Psoas muscle (tissue), 8 donors: ENCODE data around the gene KMT2B. TPM values are rescaled to one million over a fixed set of nuclear protein-coding genes. Genes with fewer than 3 reads are reported as not detected.

Experiments used
- ATAC-seq, 4 donors: fragments of 200-7000 bp; cut with Tn5 transposase; one replicate each; pipeline ENCODE4 v1.9.1; 2020; ENCODE audit warnings: moderate library complexity in 3 of 4, mild to moderate bottlenecking in 2 of 4
- DNase-seq, 2 donors: peaks; one replicate each; pipeline ENCODE4 v3.0.0-alpha.2; 2020
- H3K27ac ChIP-seq: fragments of 200-600 bp; one replicate; pipeline ENCODE4 v1.8.0; 2022
- H3K27me3 ChIP-seq, 3 donors: fragments of 200-600 bp in 1 of 3; one replicate each; pipeline versions ENCODE4 v1.6.1 to v1.8.0; 2013 to 2022; ENCODE audit warnings: low read length in 2 of 3, mild to moderate bottlenecking in 2 of 3, moderate library complexity in 1 of 3; ENCODE audit not compliant: insufficient read depth in 3 of 3
- H3K36me3 ChIP-seq, 2 donors: fragments of 200-600 bp in 1 of 2; one replicate each; pipeline versions ENCODE4 v1.6.1 to v1.8.0; 2013 to 2022; ENCODE audit warnings: low read depth in 1 of 2, mild to moderate bottlenecking in 1 of 2, moderate library complexity in 1 of 2; ENCODE audit not compliant: insufficient read depth in 1 of 2
- H3K4me1 ChIP-seq: fragments of 200-600 bp; one replicate; pipeline ENCODE4 v1.8.0; 2022
- H3K4me3 ChIP-seq: fragments of 200-600 bp; one replicate; pipeline ENCODE4 v1.8.0; 2022; ENCODE audit warnings: mild to moderate bottlenecking
- H3K9me3 ChIP-seq: fragments of 200-600 bp; one replicate; pipeline ENCODE4 v1.8.0; 2022
- WGBS, 3 donors: extraction: QIAGEN DNeasy Blood & Tissue Kit; methylation state at CpG; one replicate each; pipeline versions ENCODE4 v1.1.6 to v1.1.7; 2013; 5-methylcytosine and 5-hydroxymethylcytosine counted together
- intact Hi-C, 2 donors: fragments of 100-400 bp; cut with DNase I; formaldehyde crosslinking; loops; one replicate each; pipeline versions ENCODE4 v1.11.0 to v1.14.2; 2022
- polyA plus RNA-seq, 3 donors: library from polyadenylated mRNA; stranded (reverse); fragments of 200-250 nt; gene quantifications; one replicate each; pipeline ENCODE4 v1.2.3, GENCODE V29; 2013
- total RNA-seq, 4 donors: library from RNA; stranded (reverse); fragmentation: NEBNext Ultra II Directional in 2 of 4; extraction: Animal tissue kit (Norgen Biotek cat#: 25700) in 2 of 4; gene quantifications; one replicate each; pipeline versions ENCODE4 v1.2.1 to v1.2.4, GENCODE V29; 2021 to 2023
- TF ChIP-seq, protein P1 (sequence below): fragments of 200-600 bp; IDR thresholded peaks from one replicate; pipeline ENCODE4 v1.8.0; 2022; ENCODE audit warnings: antibody characterized with exemption
- donor health status: healthy with polysubstance abuse.
- donor health status: DM: no; HTN: no; CAD: no; lungs with moderate emphysema.
- donor health status: Bipolar disorder and iron deficiency.
- donor health status: healthy.
- donor health status: DM: yes; HTN: yes; CAD: no.
- donor health status: DM: no; HTN: no; CAD: no.
- donor health status: DM: no; HTN: no; CAD: no.
- donor health status: DM: yes; HTN: yes; CAD: no.

Gene KMT2B
- total and polyA plus RNA-seq, 7 donors = 13.4 to 29.0 (median 20.0) TPM

DNA sequence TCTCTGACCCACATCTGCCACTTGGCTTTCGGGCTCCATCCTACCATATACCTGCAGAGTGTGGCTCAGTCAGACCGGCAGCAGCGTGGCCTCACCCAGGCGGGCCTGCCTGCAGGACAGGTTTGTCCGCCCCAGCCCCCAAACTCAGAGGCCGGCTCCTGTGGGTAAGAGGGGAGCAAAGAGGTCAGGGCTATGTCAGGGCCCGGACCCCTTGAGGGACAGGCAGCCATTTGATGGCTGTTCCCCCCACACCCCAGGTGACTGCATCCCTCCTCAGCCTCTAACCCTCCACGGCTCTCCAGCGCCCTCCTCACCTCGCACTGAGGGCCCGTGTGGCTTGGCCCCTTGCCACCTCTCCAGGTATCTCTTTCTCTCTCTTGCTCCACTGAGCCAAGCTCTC, 25.8 kb upstream of the KMT2B start:
- TF ChIP-seq, protein P1, sequence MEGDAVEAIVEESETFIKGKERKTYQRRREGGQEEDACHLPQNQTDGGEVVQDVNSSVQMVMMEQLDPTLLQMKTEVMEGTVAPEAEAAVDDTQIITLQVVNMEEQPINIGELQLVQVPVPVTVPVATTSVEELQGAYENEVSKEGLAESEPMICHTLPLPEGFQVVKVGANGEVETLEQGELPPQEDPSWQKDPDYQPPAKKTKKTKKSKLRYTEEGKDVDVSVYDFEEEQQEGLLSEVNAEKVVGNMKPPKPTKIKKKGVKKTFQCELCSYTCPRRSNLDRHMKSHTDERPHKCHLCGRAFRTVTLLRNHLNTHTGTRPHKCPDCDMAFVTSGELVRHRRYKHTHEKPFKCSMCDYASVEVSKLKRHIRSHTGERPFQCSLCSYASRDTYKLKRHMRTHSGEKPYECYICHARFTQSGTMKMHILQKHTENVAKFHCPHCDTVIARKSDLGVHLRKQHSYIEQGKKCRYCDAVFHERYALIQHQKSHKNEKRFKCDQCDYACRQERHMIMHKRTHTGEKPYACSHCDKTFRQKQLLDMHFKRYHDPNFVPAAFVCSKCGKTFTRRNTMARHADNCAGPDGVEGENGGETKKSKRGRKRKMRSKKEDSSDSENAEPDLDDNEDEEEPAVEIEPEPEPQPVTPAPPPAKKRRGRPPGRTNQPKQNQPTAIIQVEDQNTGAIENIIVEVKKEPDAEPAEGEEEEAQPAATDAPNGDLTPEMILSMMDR = no peak
- DNase-seq = no peak
- intact Hi-C loops = loop anchor here (5.0 kb wide), 1 partner anchor 240 kb away; no protein-coding TSS in a partner anchor

DNA sequence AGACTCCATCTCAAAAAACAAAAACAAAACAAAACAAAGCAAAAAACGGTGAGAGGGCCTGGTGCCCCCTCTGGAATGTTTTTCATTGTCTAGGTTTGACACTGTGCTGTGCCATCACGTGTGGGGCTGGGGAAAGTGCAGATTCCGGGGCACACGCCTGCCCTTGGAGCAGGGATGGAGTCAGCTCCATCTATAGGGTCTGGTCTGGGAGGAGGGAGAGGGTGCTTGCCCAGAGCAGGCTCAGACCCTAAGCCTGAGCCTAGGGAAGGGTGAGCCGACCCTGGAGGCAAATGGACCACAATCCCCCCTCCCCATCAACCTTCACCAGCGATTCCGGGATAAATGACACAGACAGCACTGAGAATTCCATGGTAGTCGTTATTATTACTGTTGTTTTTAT, 24.4 kb upstream of the KMT2B start:
- DNase-seq (no peak), ATAC-seq (peak in 3 of 4 donors; percentile 3 to 39 (median 38))
- no peaks in the 10 kb centered on the region for H3K36me3 ChIP-seq
- no peak overlapping the region for H3K27ac ChIP-seq
- H3K4me3 ChIP-seq = no peak overlapping the region
- intact Hi-C loops = loop anchor here (1.0 to 5.0 kb wide), 2 partner anchors 24 to 239 kb away; no protein-coding TSS in a partner anchor
- 10 to 13% (median 11%) methylated on average over 8 of the region's 8 CpGs for WGBS, 3 donors
- no peaks in the 10 kb centered on the region for H3K9me3 ChIP-seq
- TF ChIP-seq, protein P1 = no peak
- H3K4me1 ChIP-seq = no peaks in the 10 kb centered on the region
- peaks cover 0 to 4% (median 0%) of the 10 kb centered on the region in 3 donors for H3K27me3 ChIP-seq

More for the DNA sequence above, 25.8 kb upstream of the KMT2B start:
- H3K4me3 ChIP-seq = no peak overlapping the region
- H3K27me3 ChIP-seq = peaks cover 0 to 7% (median 0%) of the 10 kb centered on the region in 3 donors
- no peaks in the 10 kb centered on the region for H3K4me1 ChIP-seq
- WGBS, 3 donors = 81 to 89% (median 86%) methylated on average over 11 of the region's 11 CpGs
- no peaks in the 10 kb centered on the region for H3K9me3 ChIP-seq
- no peaks in the 10 kb centered on the region for H3K36me3 ChIP-seq
- no peak overlapping the region for H3K27ac ChIP-seq
- ATAC-seq = no peak

DNA sequence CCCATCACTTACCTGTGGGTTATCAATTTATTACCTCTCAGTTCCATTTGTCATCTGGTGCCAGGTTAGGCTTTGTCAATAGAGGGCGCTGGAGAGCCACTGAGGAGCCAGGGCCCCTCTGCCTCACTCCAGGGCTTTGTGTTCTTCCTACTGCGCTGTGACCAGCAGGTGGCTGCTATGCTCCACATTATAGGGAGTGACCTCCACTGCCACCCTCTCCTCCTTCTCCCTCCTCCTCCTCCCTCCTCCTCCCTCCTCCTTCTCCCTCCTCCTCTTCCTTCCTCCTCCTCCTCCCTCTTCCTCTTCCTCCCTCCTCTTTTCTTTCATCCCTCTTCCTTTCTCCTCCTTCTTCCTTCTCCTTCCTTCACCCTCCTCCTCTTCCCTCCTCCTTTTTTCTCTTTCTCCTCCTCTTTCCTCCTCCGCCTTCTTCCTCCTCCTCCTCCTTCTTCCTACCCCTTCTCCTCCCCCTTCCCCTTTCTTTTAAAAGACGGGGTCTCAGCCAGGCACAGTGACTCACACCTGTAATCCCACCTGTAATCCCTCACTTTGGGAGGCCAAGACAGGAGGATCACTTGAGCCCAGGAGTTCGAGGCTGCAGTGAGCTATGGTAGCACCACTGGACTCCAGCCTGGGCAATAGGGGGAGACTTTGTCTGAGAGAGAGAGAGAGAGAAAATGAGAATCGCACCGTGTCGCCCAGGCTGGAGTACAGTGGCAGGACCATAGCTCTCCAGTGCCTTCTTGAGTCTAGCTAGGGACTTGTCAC, 23.8 kb upstream of the KMT2B start:
- H3K36me3 ChIP-seq = no peaks in the 10 kb centered on the region
- ATAC-seq (peak; percentile 99 to 100 (median 100)), DNase-seq (peak; percentile 81 to 92)
- H3K4me3 ChIP-seq = no peak overlapping the region
- no peak overlapping the region for H3K27ac ChIP-seq
- H3K27me3 ChIP-seq = peaks cover 0 to under 1% (median 0%) of the 10 kb centered on the region in 3 donors
- intact Hi-C loops = loop anchor here (1.0 to 5.0 kb wide), 3 partner anchors 23 to 238 kb away; no protein-coding TSS in a partner anchor
- TF ChIP-seq, protein P1 = peak; percentile 96
- H3K9me3 ChIP-seq = no peaks in the 10 kb centered on the region
- WGBS, 3 donors = 25 to 30% (median 30%) methylated on average over 8 of the region's 8 CpGs
- no peaks in the 10 kb centered on the region for H3K4me1 ChIP-seq

DNA sequence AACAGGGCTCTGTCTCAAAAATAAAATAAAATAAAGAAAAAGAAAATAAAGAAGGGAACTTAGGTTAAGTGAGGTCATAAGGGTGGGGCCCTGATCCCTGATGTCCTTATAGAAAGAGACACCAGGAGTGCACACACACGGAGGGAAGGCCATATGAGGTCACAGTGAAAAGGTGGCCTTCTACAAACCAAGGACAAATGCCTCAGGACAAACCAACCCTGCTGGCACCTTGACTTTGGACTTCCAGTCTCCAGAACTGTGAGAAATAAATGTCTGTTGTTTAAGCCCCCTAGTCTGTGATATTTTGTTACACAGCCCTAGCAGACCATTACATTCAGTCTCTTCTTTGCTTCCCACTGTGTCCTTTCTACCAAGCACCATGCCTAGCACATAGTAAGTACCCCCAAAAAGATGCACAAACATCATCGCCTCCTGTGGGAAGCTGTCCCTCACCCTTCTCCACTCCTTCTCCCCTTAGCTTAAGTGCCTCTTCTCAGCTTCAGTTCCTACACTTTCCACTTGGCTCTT, 21.8 kb upstream of the KMT2B start:
- WGBS, 3 donors = 74 to 85% (median 75%) methylated on average over 2 of the region's 2 CpGs
- no peak for DNase-seq
- Histone ChIP-seq H3K4me3 (no peak overlapping the region), H3K9me3 (no peaks in the 10 kb centered on the region), H3K36me3 (no peaks in the 10 kb centered on the region), H3K27ac (no peak overlapping the region), H3K27me3 (no peaks in the 10 kb centered on the region), H3K4me1 (no peaks in the 10 kb centered on the region)
- TF ChIP-seq, protein P1 = no peak
- ATAC-seq = no peak
- intact Hi-C loops = loop anchor here in 1 of 2 donors (2.0 kb wide), 1 partner anchor 21 kb away; no protein-coding TSS in a partner anchor
